Urinary bladder (tissue), 4 donors: ENCODE data around the gene PDE4D. TPM values are rescaled to one million over a fixed set of nuclear protein-coding genes. Genes with fewer than 3 reads are reported as not detected.
"Not testable (repeated sequence)": the region's sequence is repeated elsewhere in the genome, so short reads cannot be mapped to it uniquely, and the experiment has no call there.

ENCODE experiments used
- DNase-seq: peaks from one replicate; pipeline ENCODE4 v3.0.0-alpha.2; 2015; ENCODE audit errors: extremely low spot score
- H3K27ac ChIP-seq: one replicate; pipeline ENCODE4 v1.5.1; 2013; ENCODE audit warnings: low read depth, mild to moderate bottlenecking, moderate library complexity
- H3K36me3 ChIP-seq: one replicate; pipeline ENCODE4 v1.6.1; 2013; ENCODE audit warnings: mild to moderate bottlenecking, moderate library complexity; ENCODE audit not compliant: insufficient read depth
- H3K4me1 ChIP-seq: one replicate; pipeline ENCODE4 v1.6.1; 2013; ENCODE audit warnings: mild to moderate bottlenecking, moderate library complexity; ENCODE audit not compliant: insufficient read depth
- H3K4me3 ChIP-seq: one replicate; pipeline ENCODE4 v1.5.1; 2013; ENCODE audit warnings: low read depth, low read length
- WGBS: extraction: QIAGEN DNeasy Blood & Tissue Kit; methylation state at CpG from one replicate; pipeline ENCODE4 v1.1.7; 2013; 5-methylcytosine and 5-hydroxymethylcytosine counted together
- polyA plus RNA-seq: library from polyadenylated mRNA; stranded (reverse); fragments of 200-250 nt; gene quantifications from one replicate; pipeline ENCODE4 v1.2.3, GENCODE V29; 2013
- total RNA-seq: library from RNA; depleted of rRNA; stranded (reverse); fragments of >200 nt; gene quantifications from one replicate; pipeline ENCODE4 v1.2.3, GENCODE V29; 2014
- donor health status: healthy with polysubstance abuse.
- donor health status: healthy.

Gene PDE4D
- total and polyA plus RNA-seq, 2 donors = 27.3 to 253 TPM

GRCh38 chr5:59749782-59750520 lies 143.6 kb downstream of the PDE4D start:
- H3K27ac ChIP-seq = no peak overlapping the region
- no peak for DNase-seq
- no peaks in the 10 kb centered on the region for H3K36me3 ChIP-seq
- 97% methylated on average over 4 of the region's 4 CpGs for WGBS
- no peak overlapping the region for H3K4me3 ChIP-seq
- peaks cover 3% of the 10 kb centered on the region for H3K4me1 ChIP-seq

GRCh38 chr5:59748036-59748663 lies 145.4 kb downstream of the PDE4D start:
- H3K27ac ChIP-seq, DNase-seq, H3K36me3 ChIP-seq, H3K4me3 ChIP-seq, H3K4me1 ChIP-seq: not testable (repeated sequence)
- 82% methylated on average over 4 of the region's 4 CpGs for WGBS

- Histone ChIP-seq H3K4me1 (no peaks in the 10 kb centered on the region), H3K4me3 (no peak overlapping the region), H3K27ac (peak overlapping the region; percentile 72), H3K36me3 (no peaks in the 10 kb centered on the region)
- 38% methylated on average over 7 of the region's 7 CpGs for WGBS
- no peak for DNase-seq
Measured at GRCh38 chr5:59746241-59746765, 147.2 kb downstream of the PDE4D start.

- DNase-seq = no peak
- WGBS = 17% methylated on average over 7 of the region's 7 CpGs
- no peaks in the 10 kb centered on the region for H3K36me3 ChIP-seq
- no peak overlapping the region for H3K4me3 ChIP-seq
- no peaks in the 10 kb centered on the region for H3K4me1 ChIP-seq
- peak overlapping the region; percentile 71 for H3K27ac ChIP-seq
Measured at GRCh38 chr5:59745415-59745863, 148.1 kb downstream of the PDE4D start.

- H3K4me3 ChIP-seq = no peak overlapping the region
- DNase-seq = no peak
- no peaks in the 10 kb centered on the region for H3K4me1 ChIP-seq
- no peaks in the 10 kb centered on the region for H3K36me3 ChIP-seq
- H3K27ac ChIP-seq = peak overlapping the region; percentile 59
Measured at GRCh38 chr5:59744531-59744992, 149.0 kb downstream of the PDE4D start.

GRCh38 chr5:59741599-59741998 lies 151.9 kb downstream of the PDE4D start:
- DNase-seq = no peak
- H3K4me3 ChIP-seq = no peak overlapping the region
- H3K4me1 ChIP-seq = no peaks in the 10 kb centered on the region
- H3K36me3 ChIP-seq = no peaks in the 10 kb centered on the region
- 70% methylated on average over 3 of the region's 3 CpGs for WGBS
- no peak overlapping the region for H3K27ac ChIP-seq

GRCh38 chr5:59738024-59738423 lies 155.5 kb downstream of the PDE4D start:
- Histone ChIP-seq H3K36me3 (no peaks in the 10 kb centered on the region), H3K4me1 (no peaks in the 10 kb centered on the region), H3K4me3 (no peak overlapping the region), H3K27ac (no peak overlapping the region)
- DNase-seq = no peak
- WGBS = 92% methylated on average over 1 of the region's 1 CpG

GRCh38 chr5:59732806-59733205 lies 160.7 kb downstream of the PDE4D start:
- DNase-seq = no peak
- Histone ChIP-seq H3K27ac (no peak overlapping the region), H3K36me3 (no peaks in the 10 kb centered on the region), H3K4me1 (no peaks in the 10 kb centered on the region), H3K4me3 (no peak overlapping the region)

GRCh38 chr5:59732301-59732700 lies 161.2 kb downstream of the PDE4D start:
- no peak overlapping the region for H3K4me3 ChIP-seq
- no peak for DNase-seq
- 89% methylated on average over 2 of the region's 2 CpGs for WGBS

GRCh38 chr5:59731809-59732208 lies 161.7 kb downstream of the PDE4D start:
- 94% methylated on average over 1 of the region's 1 CpG for WGBS
- DNase-seq = no peak
- Histone ChIP-seq H3K4me1 (no peaks in the 10 kb centered on the region), H3K4me3 (no peak overlapping the region), H3K36me3 (no peaks in the 10 kb centered on the region), H3K27ac (no peak overlapping the region)

More at GRCh38 chr5:59732301-59732700, 161.2 kb downstream of the PDE4D start:
- Histone ChIP-seq H3K4me1 (no peaks in the 10 kb centered on the region), H3K27ac (no peak overlapping the region), H3K36me3 (no peaks in the 10 kb centered on the region)

GRCh38 chr5:59729820-59730219 lies 163.7 kb downstream of the PDE4D start:
- H3K27ac ChIP-seq = no peak overlapping the region
- H3K4me1 ChIP-seq = peaks cover 1% of the 10 kb centered on the region
- H3K36me3 ChIP-seq = no peaks in the 10 kb centered on the region
- DNase-seq = no peak
- H3K4me3 ChIP-seq = no peak overlapping the region
- 87% methylated on average over 2 of the region's 2 CpGs for WGBS

GRCh38 chr5:59729357-59729756 lies 164.2 kb downstream of the PDE4D start:
- 98% methylated on average over 3 of the region's 3 CpGs for WGBS
- Histone ChIP-seq H3K27ac (no peak overlapping the region), H3K4me1 (peaks cover 1% of the 10 kb centered on the region), H3K4me3 (no peak overlapping the region), H3K36me3 (no peaks in the 10 kb centered on the region)
- no peak for DNase-seq

- Histone ChIP-seq H3K36me3 (no peaks in the 10 kb centered on the region), H3K27ac (peak overlapping the region; percentile 10), H3K4me1 (peaks cover 1% of the 10 kb centered on the region), H3K4me3 (no peak overlapping the region)
- no peak for DNase-seq
- WGBS = 24% methylated on average over 1 of the region's 1 CpG
Measured at GRCh38 chr5:59728356-59728755, 165.2 kb downstream of the PDE4D start.

GRCh38 chr5:59727186-59727585 lies 166.3 kb downstream of the PDE4D start:
- Histone ChIP-seq H3K27ac (no peak overlapping the region), H3K4me1 (peaks cover 1% of the 10 kb centered on the region)
- WGBS = 73% methylated on average over 2 of the region's 2 CpGs

More at GRCh38 chr5:59727186-59727585, 166.3 kb downstream of the PDE4D start:
- no peak for DNase-seq
- Histone ChIP-seq H3K4me3 (no peak overlapping the region), H3K36me3 (no peaks in the 10 kb centered on the region)
